Measurements from ENCODE around the gene PECR.

GRCh38 chr2:216069028-216069427 is 12.6 kb downstream of the PECR start:
- no peak for TF ChIP-seq CTCF (IDR thresholded peaks at IDR 0.05)
- no peak for TF ChIP-seq POLR2A (IDR thresholded peaks at IDR 0.05)
- TF ChIP-seq POLR2AphosphoS5 (IDR thresholded peaks at IDR 0.05) = no peak
- no peak for TF ChIP-seq EP300 (IDR thresholded peaks at IDR 0.05)
